ENCODE results near the gene PCDHGA8. TPM values are rescaled to one million over a fixed set of nuclear protein-coding genes. Genes with fewer than 3 reads are reported as not detected.
A peak's percentile ranks its signal among the peaks of the same experiment; 100 is the strongest.
"Not testable (repeated sequence)": the region's sequence is repeated elsewhere in the genome, so short reads cannot be mapped to it uniquely, and the experiment has no call there.

The PCDHGA8 gene
- total RNA-seq, 1 donor from 2014 or later, result 10.1 TPM

- ATAC-seq (ENCODE audit: poor library complexity) (no peak), DNase-seq (no peak)
- intact Hi-C loops (cut with DNase I), result no loop called here
These were observed 26.2 kb upstream of the PCDHGA8 start for GRCh38 chr5:141366016-141366896.

- peak; percentile 89 for ATAC-seq (ENCODE audit: poor library complexity)
- intact Hi-C loops (cut with DNase I), result no loop called here
- DNase-seq, result peak; percentile 75
These were observed 22.2 kb upstream of the PCDHGA8 start, which contains the start of gene PCDHGB3 for GRCh38 chr5:141369994-141370848. TSS of gene PCDHGB3 (plus strand) at chr5:141370242. CDS start at chr5:141370395, 153 bp downstream.

- DNase-seq, result no peak
- ATAC-seq (ENCODE audit: poor library complexity), result peak; percentile 55
- intact Hi-C loops (cut with DNase I), result no loop called here
These were observed 20.6 kb upstream of the PCDHGA8 start for GRCh38 chr5:141371572-141372475.

- DNase-seq (no peak), ATAC-seq (ENCODE audit: poor library complexity) (peak; percentile 37)
- intact Hi-C loops (cut with DNase I), result no loop called here
These were observed 18.6 kb upstream of the PCDHGA8 start, which contains the start of gene PCDHGA6 for GRCh38 chr5:141373673-141374317. TSS of gene PCDHGA6 (plus strand) at chr5:141373891. CDS start at chr5:141374084, 193 bp downstream.

- intact Hi-C loops (cut with DNase I), result no loop called here
- DNase-seq, result no peak
- peak; percentile 72 for ATAC-seq (ENCODE audit: poor library complexity)
These were observed 17.8 kb upstream of the PCDHGA8 start for GRCh38 chr5:141374627-141375026.

- ATAC-seq (ENCODE audit: poor library complexity); intact Hi-C loops (cut with DNase I); DNase-seq: not testable (repeated sequence)
These were observed 16.8 kb upstream of the PCDHGA8 start for GRCh38 chr5:141375444-141376155.

GRCh38 chr5:141382469-141383294 is 9.8 kb upstream of the PCDHGA8 start, which contains the start of gene PCDHGA7:
TSS of gene PCDHGA7 (plus strand) at chr5:141382742. CDS start at chr5:141382900, 158 bp downstream.
- intact Hi-C loops (cut with DNase I), result no loop called here
- peak; percentile 34 for ATAC-seq (ENCODE audit: poor library complexity)
- no peak for DNase-seq

GRCh38 chr5:141383345-141383744 is 9.1 kb upstream of the PCDHGA8 start:
- DNase-seq, result no peak
- intact Hi-C loops (cut with DNase I), result no loop called here
- no peak for ATAC-seq (ENCODE audit: poor library complexity)

GRCh38 chr5:141384471-141385267 is 7.8 kb upstream of the PCDHGA8 start:
- no peak for ATAC-seq (ENCODE audit: poor library complexity)
- DNase-seq, result no peak
- intact Hi-C loops (cut with DNase I), result no loop called here

GRCh38 chr5:141387557-141388311 is 4.7 kb upstream of the PCDHGA8 start, which contains the start of gene PCDHGB4:
TSS of gene PCDHGB4 (plus strand) at chr5:141387698. CDS start at chr5:141387885, 187 bp downstream.
- intact Hi-C loops (cut with DNase I); DNase-seq: not testable (repeated sequence)
- ATAC-seq (ENCODE audit: poor library complexity), result peak; percentile 90

- intact Hi-C loops (cut with DNase I), result no loop called here
- no peak for DNase-seq
- ATAC-seq (ENCODE audit: poor library complexity), result no peak
These were observed 3.8 kb upstream of the PCDHGA8 start for GRCh38 chr5:141388661-141389060.

- no peak for ATAC-seq (ENCODE audit: poor library complexity)
- no peak for DNase-seq
- intact Hi-C loops (cut with DNase I), result no loop called here
These were observed 3.0 kb upstream of the PCDHGA8 start for GRCh38 chr5:141389153-141390042.

GRCh38 chr5:141393267-141393666 is 834 bp downstream of the PCDHGA8 start:
- DNase-seq (no peak), ATAC-seq (ENCODE audit: poor library complexity) (no peak)
- intact Hi-C loops (cut with DNase I), result no loop called here

Measured in Right ventricle myocardium superior (tissue), 1 donor.